Measurements from ENCODE around the gene ACP4.
"Not testable (repeated sequence)": the region's sequence is repeated elsewhere in the genome, so short reads cannot be mapped to it uniquely, and the experiment has no call there.

The ACP4 gene

GRCh38 chr19:50796128-50796633 lies 6.0 kb downstream of the ACP4 start:
- in situ Hi-C loops (cut with MboI; ENCODE audit: low sequenced_read_pairs), result loop anchor here (25.0 kb wide), 1 partner anchor 434 kb away; the partner anchor contains the start of gene NAPSA

- in situ Hi-C loops (cut with MboI; ENCODE audit: low sequenced_read_pairs), result loop anchor here (25.0 kb wide), 1 partner anchor 435 kb away; the partner anchor contains the start of gene NAPSA
Observed at GRCh38 chr19:50796634-50797428, 6.6 kb downstream of the ACP4 start.

GRCh38 chr19:50797429-50797780 lies 7.2 kb downstream of the ACP4 start:
- in situ Hi-C loops (cut with MboI; ENCODE audit: low sequenced_read_pairs), result loop anchor here (25.0 kb wide), 1 partner anchor 435 kb away; the partner anchor contains the start of gene NAPSA

- in situ Hi-C loops (cut with MboI; ENCODE audit: low sequenced_read_pairs), result loop anchor here (25.0 kb wide), 1 partner anchor 436 kb away; the partner anchor contains the start of gene NAPSA
Observed at GRCh38 chr19:50797781-50798658, 7.8 kb downstream of the ACP4 start.

GRCh38 chr19:50798659-50799546 lies 8.7 kb downstream of the ACP4 start:
- in situ Hi-C loops (cut with MboI; ENCODE audit: low sequenced_read_pairs), result loop anchor here (25.0 kb wide), 1 partner anchor 437 kb away; the partner anchor contains the start of gene NAPSA

GRCh38 chr19:50799547-50799851 lies 9.3 kb downstream of the ACP4 start:
- in situ Hi-C loops (cut with MboI; ENCODE audit: low sequenced_read_pairs), result loop anchor here (25.0 kb wide), 1 partner anchor 437 kb away; the partner anchor contains the start of gene NAPSA

- in situ Hi-C loops (cut with MboI; ENCODE audit: low sequenced_read_pairs), result no loop called here
Observed at GRCh38 chr19:50801107-50801506, 10.9 kb downstream of the ACP4 start.

GRCh38 chr19:50803633-50804419 lies 13.6 kb downstream of the ACP4 start:
- in situ Hi-C loops (cut with MboI; ENCODE audit: low sequenced_read_pairs), result no loop called here

- in situ Hi-C loops (cut with MboI; ENCODE audit: low sequenced_read_pairs), result no loop called here
Observed at GRCh38 chr19:50804420-50805272, 14.4 kb downstream of the ACP4 start.

GRCh38 chr19:50808856-50809255 lies 18.6 kb downstream of the ACP4 start:
- in situ Hi-C loops (cut with MboI; ENCODE audit: low sequenced_read_pairs), result no loop called here

- in situ Hi-C loops (cut with MboI; ENCODE audit: low sequenced_read_pairs), result not testable (repeated sequence)
Observed at GRCh38 chr19:50811622-50812238, 21.5 kb downstream of the ACP4 start.

GRCh38 chr19:50812474-50812873 lies 22.3 kb downstream of the ACP4 start:
- in situ Hi-C loops (cut with MboI; ENCODE audit: low sequenced_read_pairs), result no loop called here

GRCh38 chr19:50814883-50815282 lies 24.7 kb downstream of the ACP4 start:
- in situ Hi-C loops (cut with MboI; ENCODE audit: low sequenced_read_pairs), result no loop called here

GRCh38 chr19:50815439-50815838 lies 25.2 kb downstream of the ACP4 start:
- in situ Hi-C loops (cut with MboI; ENCODE audit: low sequenced_read_pairs), result no loop called here

GRCh38 chr19:50817941-50818858 lies 28.0 kb downstream of the ACP4 start:
- in situ Hi-C loops (cut with MboI; ENCODE audit: low sequenced_read_pairs), result no loop called here

- in situ Hi-C loops (cut with MboI; ENCODE audit: low sequenced_read_pairs), result no loop called here
Observed at GRCh38 chr19:50818859-50819472, 28.8 kb downstream of the ACP4 start.

GRCh38 chr19:50819636-50820035 lies 29.4 kb downstream of the ACP4 start:
- in situ Hi-C loops (cut with MboI; ENCODE audit: low sequenced_read_pairs), result no loop called here

Measured in HL-60/S4 treated with phorbol 12-myristate 13-acetate at 8.2 ng/mL for 4 days and 3 days (cell line).